Endothelial cell of umbilical vein (primary cell): ENCODE measurements around the gene INPP5A. TPM values are rescaled to one million over a fixed set of nuclear protein-coding genes. Genes with fewer than 3 reads are reported as not detected.

Experiments
- BruUV-seq: library from RNA; stranded (reverse); fragments of 400-500 nt; replicated peaks from 2 replicates; lab custom pipeline; 2021; lab: Mats Ljungman, UMichigan
- CTCF ChIA-PET: fragments of 300-600, 350-600 bp; sonication (Branson Sonifier 250); formaldehyde crosslinking; loops from one replicate; lab custom pipeline; 2021; ENCODE audit warnings: antibody characterized with exemption, inconsistent platforms; lab: Charles Lee
- POLR2A ChIA-PET: fragments of 300-600, 350-600 bp; sonication (Branson Sonifier 250); formaldehyde crosslinking; loops from one replicate; lab custom pipeline; 2021; ENCODE audit warnings: antibody characterized with exemption, inconsistent platforms; lab: Charles Lee
- DNase-seq: peaks from one replicate; pipeline ENCODE4 v3.0.0-alpha.2; 2011; ENCODE audit warnings: low read depth, low spot score
- FAIRE-seq: peaks from 2 replicates; lab custom pipeline; 2011; peaks lifted over from hg19 to GRCh38; lab: Jason Lieb, UNC
- H2AFZ ChIP-seq: 2 replicates; pipeline ENCODE4 v1.6.0; 2012; ENCODE audit warnings: low read depth, low read length, control low read depth, inconsistent platforms
- H3K27ac ChIP-seq: 2 replicates; pipeline ENCODE4 v1.5.1; 2011; ENCODE audit warnings: low read depth, mild to moderate bottlenecking, control low read depth, low read length, moderate library complexity; ENCODE audit not compliant: insufficient read depth
- H3K27me3 ChIP-seq, 2 experiments: 2 replicates each; pipeline versions ENCODE4 v1.6.0 to v1.6.1; 2011; ENCODE audit warnings: low read length in 2 of 2, mixed read lengths in 1 of 2; ENCODE audit not compliant: control insufficient read depth in 2 of 2, insufficient read depth in 2 of 2
- H3K36me3 ChIP-seq, 2 experiments: 2 replicates in 1 of 2; 3 replicates in 1 of 2; pipeline ENCODE4 v1.5.1; 2011; ENCODE audit warnings: low read length in 2 of 2, mild to moderate bottlenecking in 1 of 2, moderate library complexity in 1 of 2; ENCODE audit not compliant: control insufficient read depth in 2 of 2, insufficient read depth in 2 of 2; ENCODE audit errors: extremely low read depth in 1 of 2
- H3K4me1 ChIP-seq: 3 replicates; pipeline ENCODE4 v1.5.1; 2011; ENCODE audit warnings: mild to moderate bottlenecking, low read length; ENCODE audit not compliant: control insufficient read depth, insufficient read depth; ENCODE audit errors: extremely low read depth
- H3K4me2 ChIP-seq: 2 replicates; pipeline ENCODE4 v1.6.1; 2011; ENCODE audit warnings: low read length, control low read depth, mixed read lengths; ENCODE audit not compliant: insufficient read depth
- H3K4me3 ChIP-seq, 3 experiments: fragments of 200-600 bp in 1 of 3; sonication (generic), shearing (Covaris generic) in 1 of 3; replicated peaks in 1 of 3; 2 replicates each; pipeline ENCODE4 v1.5.1; 2011 to 2016; ENCODE audit warnings: control low read depth in 3 of 3, low read length in 3 of 3, mild to moderate bottlenecking in 2 of 3, inconsistent platforms in 1 of 3, low read depth in 1 of 3, moderate library complexity in 1 of 3; ENCODE audit not compliant: insufficient read depth in 1 of 3
- H3K79me2 ChIP-seq: 2 replicates; pipeline ENCODE4 v1.6.0; 2012; ENCODE audit warnings: low read length, inconsistent platforms; ENCODE audit not compliant: control insufficient read depth, insufficient read depth
- H3K9ac ChIP-seq: replicated peaks from 2 replicates; pipeline ENCODE3; 2011; ENCODE audit warnings: low read length, control low read depth; ENCODE audit not compliant: insufficient read depth; ENCODE audit errors: extremely low read depth
- H3K9me1 ChIP-seq: replicated peaks from 3 replicates; pipeline ENCODE4 v1.6.0; 2011; ENCODE audit warnings: mild to moderate bottlenecking, low read length; ENCODE audit not compliant: control insufficient read depth, insufficient read depth; ENCODE audit errors: extremely low read depth
- H3K9me3 ChIP-seq: replicated peaks from 2 replicates; pipeline ENCODE4 v1.5.1; 2012; ENCODE audit warnings: low read length, inconsistent platforms; ENCODE audit not compliant: control insufficient read depth, insufficient read depth
- H4K20me1 ChIP-seq: replicated peaks from 2 replicates; pipeline ENCODE3; 2011; ENCODE audit warnings: mild to moderate bottlenecking, low read length; ENCODE audit not compliant: control insufficient read depth, insufficient read depth; ENCODE audit errors: extremely low read depth
- CTCF ChIP-seq, 2 donors: IDR thresholded peaks; 1 replicate in 1 of 2; 2 replicates in 1 of 2; pipeline ENCODE4 v1.5.1; 2011; ENCODE audit warnings: low read length in 2 of 2, mild to moderate bottlenecking in 2 of 2, moderate library complexity in 2 of 2, control low read depth in 1 of 2, inconsistent platforms in 1 of 2, low read depth in 1 of 2; ENCODE audit not compliant: insufficient read depth in 1 of 2; ENCODE audit errors: extremely low read depth in 1 of 2
- dilution Hi-C: fragments of 300-500 bp; cut with MboI; formaldehyde crosslinking; loops from one replicate; pipeline ENCODE4 v1.15.0; 2019; ENCODE audit warnings: low sequenced_read_pairs; ENCODE audit not compliant: extremely low pct_ligation_motif_present
- intact Hi-C: fragments of 100-400 bp; cut with micrococcal nuclease; formaldehyde crosslinking; loops from one replicate; pipeline ENCODE4 v1.10.0; 2022
- polyA plus RNA-seq, 4 experiments: library from polyadenylated mRNA; depleted of rRNA in 3 of 4; stranded (reverse) in 3 of 4; unstranded in 1 of 4; fragments of >200 nt; gene quantifications; 2 replicates each; pipeline versions ENCODE4 v1.2.1 to v1.2.3, GENCODE V29; 2011 to 2012; ENCODE audit warnings: missing spikeins in 1 of 4
- total RNA-seq: library from RNA; stranded (reverse); gene quantifications from 2 replicates; pipeline ENCODE4 v1.2.3, GENCODE V29; 2021

INPP5A gene
- total and polyA plus RNA-seq, 2 donors (not counting 3 experiments of a cell fraction or from before 2014, with no cell fraction given): 22.9 to 33.2 TPM

DNA sequence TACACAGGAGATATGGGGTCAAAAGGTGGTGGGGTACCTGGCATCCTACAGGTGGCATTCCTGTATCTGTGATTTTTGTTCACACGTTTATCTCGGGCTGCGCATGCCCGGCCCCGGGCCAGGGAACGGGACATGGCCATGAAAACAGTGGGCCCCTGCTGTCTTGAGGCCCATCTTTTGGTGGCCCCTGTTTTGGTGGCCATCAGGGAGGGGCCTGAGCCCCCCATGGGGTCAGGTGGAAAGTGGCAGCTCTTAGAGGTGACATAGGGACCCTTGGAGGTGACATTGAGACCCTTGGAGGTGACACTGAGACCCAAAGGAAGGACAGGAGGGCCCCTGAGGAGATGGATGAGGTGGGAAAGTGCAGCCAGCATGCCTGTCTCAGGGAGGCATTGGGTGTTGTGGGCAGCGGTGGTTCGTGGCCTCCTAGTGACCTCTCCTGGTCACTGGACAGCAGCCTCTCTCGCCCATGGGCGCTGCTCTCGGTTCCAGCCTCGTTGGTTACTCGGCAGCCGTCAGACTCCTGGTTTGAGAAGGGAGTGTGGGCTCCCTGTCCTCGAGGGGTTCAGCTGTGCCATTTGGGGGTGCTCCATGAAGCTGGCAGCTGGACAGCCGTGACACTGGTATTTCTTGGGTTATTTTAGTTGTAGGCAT is 39.9 kb downstream of the INPP5A start:
- CTCF ChIA-PET: no interaction called here
- H4K20me1 ChIP-seq: no peaks in the 10 kb centered on the region

More for the DNA sequence above, 39.9 kb downstream of the INPP5A start:
- Histone ChIP-seq H2AFZ (no peak overlapping the region), H3K9ac (no peak overlapping the region), H3K36me3 (no peaks in the 10 kb centered on the region), H3K9me3 (no peaks in the 10 kb centered on the region), H3K27ac (no peak overlapping the region), H3K27me3 (no peaks in the 10 kb centered on the region), H3K9me1 (no peaks in the 10 kb centered on the region), H3K4me3 (no peak overlapping the region), H3K79me2 (no peaks in the 10 kb centered on the region), H3K4me1 (peaks cover 15% of the 10 kb centered on the region), H3K4me2 (no peak overlapping the region)
- TF ChIP-seq CTCF (IDR thresholded peaks at IDR 0.05; ENCODE audit: extremely low read depth in 1 of 2, insufficient read depth in 1 of 2, low read depth in 1 of 2, low read length in 2 of 2): no peak
- dilution Hi-C loops (no loop called here), intact Hi-C loops (no loop called here)
- no TSS peak for BruUV-seq
- DNase-seq: no peak
- POLR2A ChIA-PET: no interaction called here
- no peak for FAIRE-seq
